ENCODE data around the gene CDH4.

The CDH4 gene

GRCh38 chr20:61758564-61759200 is 506.6 kb downstream of the CDH4 start:
- TF ChIP-seq CEBPB (IDR thresholded peaks at IDR 0.05) (no peak), RAD21 (IDR thresholded peaks at IDR 0.05; ENCODE audit: low read depth) (no peak), USF1 (IDR thresholded peaks at IDR 0.05) (no peak), NFIC (IDR thresholded peaks at IDR 0.05) (no peak), TAF1 (IDR thresholded peaks at IDR 0.05; ENCODE audit: low read depth) (no peak), TEAD4 (IDR thresholded peaks at IDR 0.05) (no peak), REST (IDR thresholded peaks at IDR 0.05; ENCODE audit: low read depth) (no peak), ZBTB7A (IDR thresholded peaks at IDR 0.05; ENCODE audit: low read depth) (no peak), EP300 (IDR thresholded peaks at IDR 0.05; ENCODE audit: borderline replicate concordance) (no peak), YY1 (IDR thresholded peaks at IDR 0.05; ENCODE audit: low read depth) (no peak), EGR1 (IDR thresholded peaks at IDR 0.05) (no peak), CREB1 (IDR thresholded peaks at IDR 0.05; ENCODE audit: low read depth) (no peak), FOXM1 (IDR thresholded peaks at IDR 0.05; ENCODE audit: borderline replicate concordance, low read depth) (no peak), TCF12 (IDR thresholded peaks at IDR 0.05; ENCODE audit: low read depth) (no peak)
- TF ChIP-seq, protein P1, sequence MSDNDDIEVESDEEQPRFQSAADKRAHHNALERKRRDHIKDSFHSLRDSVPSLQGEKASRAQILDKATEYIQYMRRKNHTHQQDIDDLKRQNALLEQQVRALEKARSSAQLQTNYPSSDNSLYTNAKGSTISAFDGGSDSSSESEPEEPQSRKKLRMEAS (IDR thresholded peaks at IDR 0.05): no peak

DNA sequence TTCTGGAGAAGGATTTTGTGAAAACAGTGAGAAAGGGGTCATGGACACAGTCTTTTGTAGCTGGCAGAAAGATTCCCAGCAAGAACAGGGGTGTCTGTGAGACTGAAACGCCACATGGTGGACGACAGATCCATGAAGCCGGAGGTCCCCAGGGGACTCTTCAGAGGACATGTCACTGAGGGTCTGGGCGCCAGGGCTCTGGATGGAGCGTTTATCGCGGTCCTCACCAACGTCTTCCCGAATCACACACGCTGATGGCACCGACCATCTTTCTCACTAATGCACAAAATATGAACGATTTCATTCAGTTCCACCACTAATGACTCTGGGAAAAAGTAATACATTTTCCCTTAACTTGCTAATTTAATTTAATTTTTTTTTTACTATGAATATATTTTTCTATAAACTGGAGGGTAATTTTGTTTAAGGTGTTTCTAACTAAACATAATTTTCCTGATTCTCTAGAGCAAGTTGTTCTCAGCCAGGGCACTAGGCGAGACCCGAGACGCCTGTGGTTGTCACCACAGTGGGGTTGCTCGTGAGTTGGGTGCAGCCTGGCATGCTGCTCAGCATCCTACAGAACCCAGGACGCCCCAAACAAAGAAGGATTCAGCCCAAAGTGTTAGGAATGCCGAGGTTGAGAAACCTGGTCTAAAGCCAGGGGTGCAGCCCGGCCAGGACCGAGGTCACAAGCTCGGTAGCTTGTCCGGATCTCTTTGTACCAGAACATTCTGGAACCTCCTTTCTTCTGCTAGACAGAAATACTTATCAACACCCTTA is 507.4 kb downstream of the CDH4 start:
- TF ChIP-seq EP300 (IDR thresholded peaks at IDR 0.05; ENCODE audit: borderline replicate concordance) (no peak), FOXM1 (IDR thresholded peaks at IDR 0.05; ENCODE audit: borderline replicate concordance, low read depth) (no peak), TEAD4 (IDR thresholded peaks at IDR 0.05) (no peak), CREB1 (IDR thresholded peaks at IDR 0.05; ENCODE audit: low read depth) (no peak), CEBPB (IDR thresholded peaks at IDR 0.05) (no peak), YY1 (IDR thresholded peaks at IDR 0.05; ENCODE audit: low read depth) (no peak), USF1 (IDR thresholded peaks at IDR 0.05) (no peak), RAD21 (IDR thresholded peaks at IDR 0.05; ENCODE audit: low read depth) (no peak), EGR1 (IDR thresholded peaks at IDR 0.05) (no peak), NFIC (IDR thresholded peaks at IDR 0.05) (no peak), ZBTB7A (IDR thresholded peaks at IDR 0.05; ENCODE audit: low read depth) (no peak), REST (IDR thresholded peaks at IDR 0.05; ENCODE audit: low read depth) (no peak), TAF1 (IDR thresholded peaks at IDR 0.05; ENCODE audit: low read depth) (no peak), TCF12 (IDR thresholded peaks at IDR 0.05; ENCODE audit: low read depth) (no peak)
- TF ChIP-seq, protein P1 (IDR thresholded peaks at IDR 0.05): no peak

- TF ChIP-seq EP300 (IDR thresholded peaks at IDR 0.05; ENCODE audit: borderline replicate concordance) (no peak), RAD21 (IDR thresholded peaks at IDR 0.05; ENCODE audit: low read depth) (no peak), EGR1 (IDR thresholded peaks at IDR 0.05) (no peak), NFIC (IDR thresholded peaks at IDR 0.05) (no peak)
Observed at GRCh38 chr20:61760321-61760720, 508.3 kb downstream of the CDH4 start.

GRCh38 chr20:61760731-61761130 is 508.7 kb downstream of the CDH4 start:
- TF ChIP-seq ZBTB7A (IDR thresholded peaks at IDR 0.05; ENCODE audit: low read depth): no peak
- TF ChIP-seq TEAD4 (IDR thresholded peaks at IDR 0.05): no peak
- TF ChIP-seq EP300 (IDR thresholded peaks at IDR 0.05; ENCODE audit: borderline replicate concordance): no peak
- TF ChIP-seq TCF12 (IDR thresholded peaks at IDR 0.05; ENCODE audit: low read depth): no peak
- no peak for TF ChIP-seq CEBPB (IDR thresholded peaks at IDR 0.05)
- TF ChIP-seq YY1 (IDR thresholded peaks at IDR 0.05; ENCODE audit: low read depth): no peak

- TF ChIP-seq EGR1 (IDR thresholded peaks at IDR 0.05) (no peak), EP300 (IDR thresholded peaks at IDR 0.05; ENCODE audit: borderline replicate concordance) (no peak), USF1 (IDR thresholded peaks at IDR 0.05) (no peak)
Observed at GRCh38 chr20:61761453-61762166, 509.5 kb downstream of the CDH4 start.

All from Ishikawa (cell line).